ENCODE measurements around the gene ELK4. TPM values are rescaled to one million over a fixed set of nuclear protein-coding genes. Genes with fewer than 3 reads are reported as not detected.

Gene ELK4
- total RNA-seq, 1 donor from 2014 or later, result 20.0 TPM

DNA sequence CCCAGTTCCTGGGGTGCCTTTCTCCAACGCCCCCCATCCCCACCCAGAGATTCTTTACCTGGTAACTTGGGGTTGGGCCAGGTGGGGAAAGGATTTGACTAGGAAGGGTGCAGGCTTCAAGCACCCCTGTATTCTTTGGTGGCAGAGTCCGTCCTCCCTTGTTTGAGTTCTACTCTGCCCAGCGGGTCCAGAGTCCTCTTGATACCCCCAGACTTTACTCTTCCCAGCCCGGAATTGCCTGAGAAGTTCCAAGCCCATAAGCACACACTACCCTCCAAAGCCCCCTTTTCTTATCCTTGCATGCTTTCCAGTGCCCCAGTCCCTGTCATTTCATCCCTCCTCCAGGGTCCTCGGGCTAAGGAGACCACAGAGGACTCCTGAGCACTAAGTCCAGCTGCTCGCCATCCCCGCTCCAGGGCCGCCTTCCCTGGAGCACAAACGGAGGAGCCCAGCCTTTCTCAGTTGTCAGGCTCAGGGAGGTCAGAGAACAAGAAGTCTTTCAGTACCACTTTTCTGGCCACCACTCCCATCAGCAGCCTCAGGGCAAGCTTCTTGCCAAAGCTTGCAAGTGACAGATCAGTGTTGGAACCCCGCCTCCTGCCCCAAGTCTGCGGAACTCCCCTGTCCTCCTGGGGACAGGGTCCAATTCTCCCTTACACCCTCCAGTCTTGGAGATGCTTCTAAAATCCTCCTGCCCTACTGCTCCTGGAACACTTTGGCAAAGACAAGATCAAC lies 36.3 kb upstream of the ELK4 start:
- no peak for DNase-seq
- peaks cover 8% of the 10 kb centered on the region for H3K27me3 Mint-ChIP-seq (ENCODE audit: unreplicated experiment)
- H3K27ac Mint-ChIP-seq (ENCODE audit: unreplicated experiment), result no peak overlapping the region
- TF ChIP-seq, protein P1, sequence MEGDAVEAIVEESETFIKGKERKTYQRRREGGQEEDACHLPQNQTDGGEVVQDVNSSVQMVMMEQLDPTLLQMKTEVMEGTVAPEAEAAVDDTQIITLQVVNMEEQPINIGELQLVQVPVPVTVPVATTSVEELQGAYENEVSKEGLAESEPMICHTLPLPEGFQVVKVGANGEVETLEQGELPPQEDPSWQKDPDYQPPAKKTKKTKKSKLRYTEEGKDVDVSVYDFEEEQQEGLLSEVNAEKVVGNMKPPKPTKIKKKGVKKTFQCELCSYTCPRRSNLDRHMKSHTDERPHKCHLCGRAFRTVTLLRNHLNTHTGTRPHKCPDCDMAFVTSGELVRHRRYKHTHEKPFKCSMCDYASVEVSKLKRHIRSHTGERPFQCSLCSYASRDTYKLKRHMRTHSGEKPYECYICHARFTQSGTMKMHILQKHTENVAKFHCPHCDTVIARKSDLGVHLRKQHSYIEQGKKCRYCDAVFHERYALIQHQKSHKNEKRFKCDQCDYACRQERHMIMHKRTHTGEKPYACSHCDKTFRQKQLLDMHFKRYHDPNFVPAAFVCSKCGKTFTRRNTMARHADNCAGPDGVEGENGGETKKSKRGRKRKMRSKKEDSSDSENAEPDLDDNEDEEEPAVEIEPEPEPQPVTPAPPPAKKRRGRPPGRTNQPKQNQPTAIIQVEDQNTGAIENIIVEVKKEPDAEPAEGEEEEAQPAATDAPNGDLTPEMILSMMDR (IDR thresholded peaks at IDR 0.05; ENCODE audit: partially characterized antibody, unreplicated experiment), result no peak
- peaks cover 2% of the 10 kb centered on the region for H3K9me3 Mint-ChIP-seq (ENCODE audit: unreplicated experiment)
- H3K36me3 Mint-ChIP-seq (ENCODE audit: unreplicated experiment), result no peaks in the 10 kb centered on the region
- no peak overlapping the region for H3K4me3 Mint-ChIP-seq (ENCODE audit: unreplicated experiment)
- H3K4me1 Mint-ChIP-seq (ENCODE audit: low read depth, unreplicated experiment), result peaks cover 2% of the 10 kb centered on the region

DNA sequence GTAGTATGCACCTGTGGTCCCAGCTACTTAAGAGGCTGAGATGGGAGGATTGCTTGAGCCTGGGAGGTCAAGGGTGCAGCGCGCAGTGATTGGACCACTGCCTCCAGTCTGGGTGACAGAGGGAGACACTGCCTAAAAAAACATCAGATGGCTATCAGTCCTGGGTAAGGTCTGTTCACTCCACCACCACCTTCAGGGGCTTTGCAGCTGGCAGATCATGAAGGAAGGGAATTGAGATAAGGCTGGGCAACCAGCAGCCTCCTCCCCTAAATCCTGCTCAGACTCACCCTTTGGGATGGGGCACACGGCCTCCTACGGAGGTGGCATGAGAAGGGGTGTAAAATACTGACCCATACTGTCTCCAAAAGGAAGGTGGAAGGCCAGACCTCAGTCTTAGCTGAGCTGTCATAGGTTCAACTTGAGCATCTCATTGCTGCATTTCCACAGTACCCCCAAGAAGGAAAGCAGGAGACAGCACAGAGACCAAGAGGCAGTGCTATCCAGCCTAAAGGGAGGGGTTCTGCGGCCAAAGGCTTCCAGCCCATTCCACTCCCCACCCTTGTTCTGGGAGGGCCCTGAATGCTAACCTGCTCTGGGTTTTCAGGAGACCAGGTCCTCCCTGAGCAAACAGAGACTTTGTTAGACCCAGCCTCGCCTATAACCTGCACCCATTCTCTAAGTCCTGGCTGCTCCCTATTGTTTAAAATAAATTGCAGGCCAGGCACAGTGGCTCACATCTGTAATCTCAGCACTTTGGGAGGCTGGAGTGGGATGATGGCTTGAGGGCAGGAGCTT lies 34.8 kb upstream of the ELK4 start:
- H3K27me3 Mint-ChIP-seq (ENCODE audit: unreplicated experiment), result peaks cover 8% of the 10 kb centered on the region
- H3K4me1 Mint-ChIP-seq (ENCODE audit: low read depth, unreplicated experiment), result peaks cover 2% of the 10 kb centered on the region

DNA sequence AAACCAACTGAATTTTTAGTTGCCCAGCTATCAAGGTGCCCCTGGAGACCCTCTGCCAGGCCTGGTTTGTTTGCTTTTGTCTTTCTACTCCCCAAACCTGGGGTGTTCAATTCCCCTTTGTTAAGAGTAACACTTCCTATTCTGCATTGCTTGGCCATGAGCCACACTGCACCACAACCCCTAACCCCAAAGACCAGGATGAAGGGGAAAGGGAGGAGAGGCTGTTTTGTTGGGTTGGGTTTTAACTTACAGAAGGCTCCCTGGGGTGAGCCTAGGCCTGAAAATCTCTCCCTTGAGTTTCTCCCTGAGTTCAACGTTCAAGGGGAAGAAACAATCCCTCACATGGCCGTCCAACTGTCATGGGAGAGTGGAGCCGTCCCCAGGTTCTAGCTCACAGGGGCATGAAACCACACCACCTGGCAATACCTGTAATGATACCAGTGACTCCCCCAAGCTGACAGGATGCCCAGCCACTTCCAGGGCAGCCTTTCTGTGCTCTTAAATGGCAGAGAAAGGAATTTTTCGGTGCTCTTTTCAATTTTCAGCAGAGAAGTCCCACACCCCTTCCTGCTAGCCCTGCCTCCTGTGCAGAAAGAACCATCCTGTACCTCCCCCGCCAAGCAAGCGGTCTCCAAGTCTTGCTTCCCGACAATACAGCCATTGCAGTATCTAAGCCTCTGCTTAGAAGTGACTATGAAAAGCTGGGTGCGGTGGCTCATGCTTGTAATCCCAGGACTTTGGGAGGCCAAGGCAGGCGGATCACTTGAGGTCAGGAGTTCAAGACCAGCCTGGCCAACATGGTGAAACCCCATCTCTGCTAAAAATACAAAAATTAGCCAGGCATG lies 33.6 kb upstream of the ELK4 start:
- H3K9me3 Mint-ChIP-seq (ENCODE audit: unreplicated experiment), result peaks cover 2% of the 10 kb centered on the region
- H3K4me3 Mint-ChIP-seq (ENCODE audit: unreplicated experiment), result no peak overlapping the region
- peaks cover 9% of the 10 kb centered on the region for H3K27me3 Mint-ChIP-seq (ENCODE audit: unreplicated experiment)
- TF ChIP-seq, protein P1 (IDR thresholded peaks at IDR 0.05; ENCODE audit: partially characterized antibody, unreplicated experiment), result no peak
- DNase-seq, result no peak
- no peak overlapping the region for H3K27ac Mint-ChIP-seq (ENCODE audit: unreplicated experiment)
- H3K4me1 Mint-ChIP-seq (ENCODE audit: low read depth, unreplicated experiment), result peaks cover 2% of the 10 kb centered on the region
- H3K36me3 Mint-ChIP-seq (ENCODE audit: unreplicated experiment), result no peaks in the 10 kb centered on the region

More for the DNA sequence above, 34.8 kb upstream of the ELK4 start:
- Mint-ChIP-seq H3K4me3 (ENCODE audit: unreplicated experiment) (no peak overlapping the region), H3K9me3 (ENCODE audit: unreplicated experiment) (peaks cover 2% of the 10 kb centered on the region), H3K27ac (ENCODE audit: unreplicated experiment) (no peak overlapping the region), H3K36me3 (ENCODE audit: unreplicated experiment) (no peaks in the 10 kb centered on the region)
- no peak for DNase-seq
- TF ChIP-seq, protein P1 (IDR thresholded peaks at IDR 0.05; ENCODE audit: partially characterized antibody, unreplicated experiment), result no peak

DNA sequence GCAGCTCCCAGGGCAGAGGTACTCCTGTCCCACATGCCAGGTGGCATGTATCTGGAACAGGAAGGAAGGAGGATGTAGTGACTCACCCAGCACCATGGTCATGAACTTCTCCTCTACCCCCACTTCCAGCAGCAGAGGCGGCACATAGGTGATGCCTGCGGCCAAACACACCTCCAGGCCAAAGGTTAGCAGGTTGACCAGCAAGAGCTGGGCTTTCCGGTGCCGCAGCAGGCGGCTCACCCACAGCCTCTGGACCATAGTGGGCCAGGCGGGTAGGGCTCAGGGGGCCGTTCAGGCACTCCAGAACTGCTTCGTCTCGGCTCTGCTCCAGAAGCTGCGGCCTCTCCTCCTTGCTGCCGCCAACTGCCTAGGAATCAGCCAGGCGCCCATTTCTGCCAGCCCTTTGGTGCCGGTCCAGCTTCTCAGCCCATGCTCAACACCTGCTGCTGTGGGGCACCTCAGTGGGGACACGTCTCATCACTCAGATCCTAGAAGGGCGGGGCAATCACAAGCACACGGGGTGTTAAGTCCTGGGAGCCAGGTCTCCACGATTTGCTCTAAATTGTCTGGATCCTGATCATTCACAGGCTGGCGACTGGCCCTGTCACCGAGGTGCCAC lies 32.7 kb upstream of the ELK4 start:
- TF ChIP-seq, protein P1 (IDR thresholded peaks at IDR 0.05; ENCODE audit: partially characterized antibody, unreplicated experiment), result no peak
- H3K36me3 Mint-ChIP-seq (ENCODE audit: unreplicated experiment), result no peaks in the 10 kb centered on the region
- peaks cover 2% of the 10 kb centered on the region for H3K4me1 Mint-ChIP-seq (ENCODE audit: low read depth, unreplicated experiment)
- peaks cover 12% of the 10 kb centered on the region for H3K27me3 Mint-ChIP-seq (ENCODE audit: unreplicated experiment)
- no peak overlapping the region for H3K4me3 Mint-ChIP-seq (ENCODE audit: unreplicated experiment)
- peaks cover 2% of the 10 kb centered on the region for H3K9me3 Mint-ChIP-seq (ENCODE audit: unreplicated experiment)
- DNase-seq, result no peak
- H3K27ac Mint-ChIP-seq (ENCODE audit: unreplicated experiment), result no peak overlapping the region
